Smooth muscle cell (in vitro differentiated cells): ENCODE data around the gene RAB14. TPM values are rescaled to one million over a fixed set of nuclear protein-coding genes. Genes with fewer than 3 reads are reported as not detected.

Source experiments
- DNase-seq: peaks from one replicate; lab custom pipeline; 2025; ENCODE audit not compliant: unreplicated experiment; lab: John Stamatoyannopoulos, UW
- H2AFZ ChIP-seq: fragments of 200-600 bp; sonication (generic); 2 replicates; pipeline ENCODE4 v1.6.0; 2016; ENCODE audit warnings: antibody characterized with exemption, low read depth, mild to moderate bottlenecking
- H3F3A ChIP-seq: fragments of 200-600 bp; sonication (generic); 2 replicates; pipeline ENCODE4 v1.6.0; 2017; ENCODE audit warnings: antibody characterized with exemption, low read depth
- H3K27ac ChIP-seq: fragments of 200-600 bp; sonication (generic); 2 replicates; pipeline ENCODE4 v1.5.1; 2016; ENCODE audit warnings: low read depth, mild to moderate bottlenecking
- H3K27me3 ChIP-seq: fragments of 200-600 bp; sonication (generic); 2 replicates; pipeline ENCODE4 v1.6.1; 2016; ENCODE audit warnings: low read depth, mild to moderate bottlenecking
- H3K36me3 ChIP-seq: fragments of 200-600 bp; sonication (generic); 2 replicates; pipeline ENCODE4 v1.5.1; 2016; ENCODE audit warnings: low read depth
- H3K4me1 ChIP-seq: fragments of 200-600 bp; sonication (generic); 2 replicates; pipeline ENCODE4 v1.5.1; 2016; ENCODE audit warnings: low read depth
- H3K4me2 ChIP-seq: fragments of 200-600 bp; sonication (generic); 2 replicates; pipeline ENCODE4 v1.6.0; 2016; ENCODE audit warnings: mild to moderate bottlenecking
- H3K4me3 ChIP-seq: fragments of 200-600 bp; sonication (generic); 2 replicates; pipeline ENCODE4 v1.5.1; 2016; ENCODE audit warnings: mild to moderate bottlenecking
- H3K79me2 ChIP-seq: fragments of 200-600 bp; sonication (generic); 2 replicates; pipeline ENCODE4 v1.6.0; 2016; ENCODE audit warnings: low read depth, mild to moderate bottlenecking
- H3K9ac ChIP-seq: fragments of 200-600 bp; sonication (generic); 2 replicates; pipeline ENCODE4 v1.6.0; 2016; ENCODE audit warnings: low read depth
- H3K9me3 ChIP-seq: fragments of 200-600 bp; sonication (generic); replicated peaks from 2 replicates; pipeline ENCODE4 v1.5.1; 2016; ENCODE audit warnings: low read depth
- H4K20me1 ChIP-seq: fragments of 200-600 bp; sonication (generic); 2 replicates; pipeline ENCODE4 v1.6.0; 2016; ENCODE audit warnings: low read depth
- CTCF ChIP-seq: fragments of 200-600 bp; sonication (generic); IDR thresholded peaks from 2 replicates; pipeline ENCODE4 v1.5.1; 2017; ENCODE audit warnings: borderline replicate concordance, mild to moderate bottlenecking, antibody characterized with exemption; ENCODE audit not compliant: insufficient read depth, poor library complexity, severe bottlenecking
- WGBS: methylation state at CpG from one replicate; pipeline ENCODE4 v1.1.7; 2016; ENCODE audit warnings: low lambda C conversion rate; 5-methylcytosine and 5-hydroxymethylcytosine counted together
- polyA plus RNA-seq: library from polyadenylated mRNA; unstranded; fragments of >200 nt; fragmentation: Nextera tagmentation; extraction: Ambion mirVana; gene quantifications from 2 replicates; pipeline ENCODE4 v1.2.1, GENCODE V29; 2016
- total RNA-seq: library from RNA; depleted of rRNA; stranded (reverse); fragments of >200 nt; gene quantifications from 2 replicates; pipeline ENCODE4 v1.2.3, GENCODE V29; 2014

The RAB14 gene
- total and polyA plus RNA-seq, 2 experiments from 2014 or later = 49.3 to 51.4 TPM

- no peaks in the 10 kb centered on the region for H3F3A ChIP-seq
- H3K9me3 ChIP-seq = no peaks in the 10 kb centered on the region
- no peaks in the 10 kb centered on the region for H3K36me3 ChIP-seq
- no peak overlapping the region for H3K4me3 ChIP-seq
- no peak for DNase-seq
- no peak overlapping the region for H2AFZ ChIP-seq
- H3K27me3 ChIP-seq = no peaks in the 10 kb centered on the region
- H3K4me1 ChIP-seq = no peaks in the 10 kb centered on the region
- no peak overlapping the region for H3K4me2 ChIP-seq
- TF ChIP-seq CTCF = no peak
- no peaks in the 10 kb centered on the region for H4K20me1 ChIP-seq
- peak overlapping the region; percentile 40 for H3K27ac ChIP-seq
- H3K9ac ChIP-seq = no peak overlapping the region
- WGBS = 92% methylated on average over 4 of the region's 4 CpGs
- H3K79me2 ChIP-seq = no peaks in the 10 kb centered on the region
These were observed 41.3 kb upstream of the RAB14 start for GRCh38 chr9:121242959-121243346.

- 47% methylated on average over 5 of the region's 5 CpGs for WGBS
- Histone ChIP-seq H3K9ac (no peak overlapping the region), H3K4me2 (peak overlapping the region; percentile 32), H3K4me3 (no peak overlapping the region), H3K27me3 (no peaks in the 10 kb centered on the region), H4K20me1 (no peaks in the 10 kb centered on the region), H3K36me3 (no peaks in the 10 kb centered on the region), H3F3A (no peaks in the 10 kb centered on the region), H3K79me2 (no peaks in the 10 kb centered on the region), H3K4me1 (no peaks in the 10 kb centered on the region), H2AFZ (peak overlapping the region; percentile 20), H3K27ac (peak overlapping the region; percentile 40), H3K9me3 (no peaks in the 10 kb centered on the region)
- DNase-seq = no peak
- no peak for TF ChIP-seq CTCF
These were observed 40.7 kb upstream of the RAB14 start for GRCh38 chr9:121242219-121242958.

GRCh38 chr9:121240472-121241135, 38.9 kb upstream of the RAB14 start:
- Histone ChIP-seq H3K4me1 (no peaks in the 10 kb centered on the region), H3K4me3 (no peak overlapping the region), H2AFZ (no peak overlapping the region), H3F3A (no peaks in the 10 kb centered on the region), H3K79me2 (no peaks in the 10 kb centered on the region), H3K36me3 (no peaks in the 10 kb centered on the region), H4K20me1 (no peaks in the 10 kb centered on the region), H3K27ac (no peak overlapping the region), H3K27me3 (no peaks in the 10 kb centered on the region), H3K4me2 (no peak overlapping the region), H3K9ac (no peak overlapping the region), H3K9me3 (no peaks in the 10 kb centered on the region)
- no peak for DNase-seq
- 95% methylated on average over 6 of the region's 6 CpGs for WGBS
- no peak for TF ChIP-seq CTCF
